WTC11 (cell line): ENCODE data around the gene ZNF664.

Source experiments
- ATF1 ChIP-seq: sonication (generic); formaldehyde crosslinking; IDR thresholded peaks from 2 replicates; pipeline ENCODE4 v1.8.1; 2023; ENCODE audit warnings: mild to moderate bottlenecking, moderate library complexity, missing genetic modification reagents
- CREB1 ChIP-seq: sonication (generic); formaldehyde crosslinking; IDR thresholded peaks from 2 replicates; pipeline ENCODE4 v1.8.0; 2023; ENCODE audit warnings: mild to moderate bottlenecking, missing genetic modification reagents
- IRF2 ChIP-seq: sonication (generic); formaldehyde crosslinking; IDR thresholded peaks from 2 replicates; pipeline ENCODE4 v1.8.0; 2022; ENCODE audit warnings: low read depth, missing genetic modification reagents, borderline replicate concordance
- NR1H2 ChIP-seq: sonication (generic); formaldehyde crosslinking; IDR thresholded peaks from 2 replicates; pipeline ENCODE4 v1.9.0; 2021; ENCODE audit warnings: mild to moderate bottlenecking, moderate library complexity, missing genetic modification reagents
- RELA ChIP-seq: sonication (generic); formaldehyde crosslinking; IDR thresholded peaks from 2 replicates; pipeline ENCODE4 v1.8.1; 2022; ENCODE audit warnings: missing genetic modification reagents, mild to moderate bottlenecking, borderline replicate concordance
- TF ChIP-seq, protein P1 (sequence below): sonication (generic); formaldehyde crosslinking; IDR thresholded peaks from 2 replicates; pipeline ENCODE4 v1.8.1; 2023; ENCODE audit warnings: mild to moderate bottlenecking, moderate library complexity, missing genetic modification reagents
- TF ChIP-seq, protein P2 (sequence below): fragments of 200-600 bp; IDR thresholded peaks from 2 replicates; pipeline ENCODE4 v1.8.0; 2022; ENCODE audit warnings: antibody characterized with exemption

GRCh38 chr12:124021007-124021406 is 48.0 kb downstream of the ZNF664 start:
- TF ChIP-seq ATF1 (CRISPR knock-in tag) (no peak), RELA (CRISPR knock-in tag) (no peak), IRF2 (CRISPR knock-in tag) (no peak), CREB1 (CRISPR knock-in tag) (no peak), NR1H2 (CRISPR knock-in tag) (no peak)
- TF ChIP-seq, protein P1, sequence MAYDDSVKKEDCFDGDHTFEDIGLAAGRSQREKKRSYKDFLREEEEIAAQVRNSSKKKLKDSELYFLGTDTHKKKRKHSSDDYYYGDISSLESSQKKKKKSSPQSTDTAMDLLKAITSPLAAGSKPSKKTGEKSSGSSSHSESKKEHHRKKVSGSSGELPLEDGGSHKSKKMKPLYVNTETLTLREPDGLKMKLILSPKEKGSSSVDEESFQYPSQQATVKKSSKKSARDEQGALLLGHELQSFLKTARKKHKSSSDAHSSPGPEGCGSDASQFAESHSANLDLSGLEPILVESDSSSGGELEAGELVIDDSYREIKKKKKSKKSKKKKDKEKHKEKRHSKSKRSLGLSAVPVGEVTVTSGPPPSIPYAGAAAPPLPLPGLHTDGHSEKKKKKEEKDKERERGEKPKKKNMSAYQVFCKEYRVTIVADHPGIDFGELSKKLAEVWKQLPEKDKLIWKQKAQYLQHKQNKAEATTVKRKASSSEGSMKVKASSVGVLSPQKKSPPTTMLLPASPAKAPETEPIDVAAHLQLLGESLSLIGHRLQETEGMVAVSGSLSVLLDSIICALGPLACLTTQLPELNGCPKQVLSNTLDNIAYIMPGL: no peak
- TF ChIP-seq, protein P2, sequence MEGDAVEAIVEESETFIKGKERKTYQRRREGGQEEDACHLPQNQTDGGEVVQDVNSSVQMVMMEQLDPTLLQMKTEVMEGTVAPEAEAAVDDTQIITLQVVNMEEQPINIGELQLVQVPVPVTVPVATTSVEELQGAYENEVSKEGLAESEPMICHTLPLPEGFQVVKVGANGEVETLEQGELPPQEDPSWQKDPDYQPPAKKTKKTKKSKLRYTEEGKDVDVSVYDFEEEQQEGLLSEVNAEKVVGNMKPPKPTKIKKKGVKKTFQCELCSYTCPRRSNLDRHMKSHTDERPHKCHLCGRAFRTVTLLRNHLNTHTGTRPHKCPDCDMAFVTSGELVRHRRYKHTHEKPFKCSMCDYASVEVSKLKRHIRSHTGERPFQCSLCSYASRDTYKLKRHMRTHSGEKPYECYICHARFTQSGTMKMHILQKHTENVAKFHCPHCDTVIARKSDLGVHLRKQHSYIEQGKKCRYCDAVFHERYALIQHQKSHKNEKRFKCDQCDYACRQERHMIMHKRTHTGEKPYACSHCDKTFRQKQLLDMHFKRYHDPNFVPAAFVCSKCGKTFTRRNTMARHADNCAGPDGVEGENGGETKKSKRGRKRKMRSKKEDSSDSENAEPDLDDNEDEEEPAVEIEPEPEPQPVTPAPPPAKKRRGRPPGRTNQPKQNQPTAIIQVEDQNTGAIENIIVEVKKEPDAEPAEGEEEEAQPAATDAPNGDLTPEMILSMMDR: no peak
